ENCODE results near the gene AR.

DNA sequence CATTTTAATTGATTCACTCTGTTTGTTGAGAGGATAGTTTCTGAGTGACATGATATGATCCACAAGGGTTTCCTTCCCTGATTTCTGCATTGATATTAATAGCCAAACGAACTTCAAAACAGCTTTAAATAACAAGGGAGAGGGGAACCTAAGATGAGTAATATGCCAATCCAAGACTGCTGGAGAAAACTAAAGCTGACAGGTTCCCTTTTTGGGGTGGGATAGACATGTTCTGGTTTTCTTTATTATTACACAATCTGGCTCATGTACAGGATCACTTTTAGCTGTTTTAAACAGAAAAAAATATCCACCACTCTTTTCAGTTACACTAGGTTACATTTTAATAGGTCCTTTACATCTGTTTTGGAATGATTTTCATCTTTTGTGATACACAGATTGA, 182.2 kb downstream of the AR start:
- TF ChIP-seq POLR2AphosphoS5 (IDR thresholded peaks at IDR 0.05; ENCODE audit: low read depth, low read length) (no peak), POLR2A (IDR thresholded peaks at IDR 0.05; ENCODE audit: low read depth, low read length) (no peak)

Measured in GM12892 (cell line).